Smooth muscle cell (in vitro differentiated cells): Measurements from ENCODE around the gene ATP8B1. TPM values are rescaled to one million over a fixed set of nuclear protein-coding genes. Genes with fewer than 3 reads are reported as not detected.

Source experiments
- DNase-seq: peaks from one replicate; lab custom pipeline; 2025; ENCODE audit not compliant: unreplicated experiment; lab: John Stamatoyannopoulos, UW
- H2AFZ ChIP-seq: fragments of 200-600 bp; sonication (generic); 2 replicates; pipeline ENCODE4 v1.6.0; 2016; ENCODE audit warnings: antibody characterized with exemption, low read depth, mild to moderate bottlenecking
- H3F3A ChIP-seq: fragments of 200-600 bp; sonication (generic); 2 replicates; pipeline ENCODE4 v1.6.0; 2017; ENCODE audit warnings: antibody characterized with exemption, low read depth
- H3K27ac ChIP-seq: fragments of 200-600 bp; sonication (generic); 2 replicates; pipeline ENCODE4 v1.5.1; 2016; ENCODE audit warnings: low read depth, mild to moderate bottlenecking
- H3K27me3 ChIP-seq: fragments of 200-600 bp; sonication (generic); 2 replicates; pipeline ENCODE4 v1.6.1; 2016; ENCODE audit warnings: low read depth, mild to moderate bottlenecking
- H3K36me3 ChIP-seq: fragments of 200-600 bp; sonication (generic); 2 replicates; pipeline ENCODE4 v1.5.1; 2016; ENCODE audit warnings: low read depth
- H3K4me1 ChIP-seq: fragments of 200-600 bp; sonication (generic); 2 replicates; pipeline ENCODE4 v1.5.1; 2016; ENCODE audit warnings: low read depth
- H3K4me2 ChIP-seq: fragments of 200-600 bp; sonication (generic); 2 replicates; pipeline ENCODE4 v1.6.0; 2016; ENCODE audit warnings: mild to moderate bottlenecking
- H3K4me3 ChIP-seq: fragments of 200-600 bp; sonication (generic); 2 replicates; pipeline ENCODE4 v1.5.1; 2016; ENCODE audit warnings: mild to moderate bottlenecking
- H3K79me2 ChIP-seq: fragments of 200-600 bp; sonication (generic); 2 replicates; pipeline ENCODE4 v1.6.0; 2016; ENCODE audit warnings: low read depth, mild to moderate bottlenecking
- H3K9ac ChIP-seq: fragments of 200-600 bp; sonication (generic); 2 replicates; pipeline ENCODE4 v1.6.0; 2016; ENCODE audit warnings: low read depth
- H3K9me3 ChIP-seq: fragments of 200-600 bp; sonication (generic); replicated peaks from 2 replicates; pipeline ENCODE4 v1.5.1; 2016; ENCODE audit warnings: low read depth
- H4K20me1 ChIP-seq: fragments of 200-600 bp; sonication (generic); 2 replicates; pipeline ENCODE4 v1.6.0; 2016; ENCODE audit warnings: low read depth
- CTCF ChIP-seq: fragments of 200-600 bp; sonication (generic); IDR thresholded peaks from 2 replicates; pipeline ENCODE4 v1.5.1; 2017; ENCODE audit warnings: borderline replicate concordance, mild to moderate bottlenecking, antibody characterized with exemption; ENCODE audit not compliant: insufficient read depth, poor library complexity, severe bottlenecking
- WGBS: methylation state at CpG from one replicate; pipeline ENCODE4 v1.1.7; 2016; ENCODE audit warnings: low lambda C conversion rate; 5-methylcytosine and 5-hydroxymethylcytosine counted together
- polyA plus RNA-seq: library from polyadenylated mRNA; unstranded; fragments of >200 nt; fragmentation: Nextera tagmentation; extraction: Ambion mirVana; gene quantifications from 2 replicates; pipeline ENCODE4 v1.2.1, GENCODE V29; 2016
- small RNA-seq: library from RNA; depleted of rRNA; stranded (forward); fragments of <200 nt; gene quantifications from one replicate; pipeline ENCODE3, GENCODE V24; 2014
- total RNA-seq: library from RNA; depleted of rRNA; stranded (reverse); fragments of >200 nt; gene quantifications from 2 replicates; pipeline ENCODE4 v1.2.3, GENCODE V29; 2014

ATP8B1 gene
- total and polyA plus RNA-seq, 2 experiments from 2014 or later, result 1.1 to 6.1 TPM

DNA sequence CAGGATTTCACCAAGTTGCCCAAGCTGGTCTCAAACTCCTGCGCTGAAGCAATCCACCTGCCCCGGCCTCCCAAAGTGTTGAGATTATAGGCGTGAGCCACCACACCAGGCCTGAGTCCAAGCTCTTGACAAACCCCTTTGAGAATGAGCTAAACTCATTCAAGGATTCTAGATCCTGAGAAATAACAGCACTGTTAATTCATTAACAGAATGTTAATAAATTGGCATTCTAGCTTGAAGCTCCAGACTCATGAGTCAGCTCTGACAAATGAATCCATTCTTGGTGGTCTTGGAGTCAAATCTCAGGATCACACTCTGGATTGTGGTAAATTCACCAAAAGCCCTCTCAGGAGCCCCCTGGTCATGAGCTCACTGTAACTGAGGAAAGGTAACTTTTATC lies 183.2 kb downstream of the ATP8B1 start:
- H3K9ac ChIP-seq, result no peak overlapping the region
- H3K27ac ChIP-seq, result peak overlapping the region; percentile 73

GRCh38 chr18:57618910-57619309 lies 184.2 kb downstream of the ATP8B1 start:
- DNase-seq, result no peak
- no peaks in the 10 kb centered on the region for H3K27me3 ChIP-seq
- no peaks in the 10 kb centered on the region for H3K9me3 ChIP-seq
- H3K9ac ChIP-seq, result no peak overlapping the region
- no peak overlapping the region for H3K27ac ChIP-seq
- H4K20me1 ChIP-seq, result peaks cover 6% of the 10 kb centered on the region
- no peak for TF ChIP-seq CTCF
- peaks cover 8% of the 10 kb centered on the region for H3K4me1 ChIP-seq
- H2AFZ ChIP-seq, result no peak overlapping the region
- H3K4me2 ChIP-seq, result no peak overlapping the region
- peaks cover 50% of the 10 kb centered on the region for H3K79me2 ChIP-seq
- no peaks in the 10 kb centered on the region for H3F3A ChIP-seq
- H3K36me3 ChIP-seq, result peaks cover 10% of the 10 kb centered on the region
- no peak overlapping the region for H3K4me3 ChIP-seq
- 75% methylated on average over 3 of the region's 3 CpGs for WGBS

More for the DNA sequence above, 183.2 kb downstream of the ATP8B1 start:
- Histone ChIP-seq H3K27me3 (no peaks in the 10 kb centered on the region), H3K4me3 (peak overlapping the region; percentile 68), H3F3A (no peaks in the 10 kb centered on the region), H3K79me2 (peaks cover 46% of the 10 kb centered on the region), H4K20me1 (peaks cover 6% of the 10 kb centered on the region), H3K9me3 (no peaks in the 10 kb centered on the region), H3K36me3 (peaks cover 10% of the 10 kb centered on the region), H3K4me1 (peaks cover 8% of the 10 kb centered on the region), H2AFZ (no peak overlapping the region), H3K4me2 (peak overlapping the region; percentile 88)
- no peak for DNase-seq
- no peak for TF ChIP-seq CTCF
- WGBS, result 84% methylated on average over 3 of the region's 3 CpGs

GRCh38 chr18:57603871-57604270 lies 199.2 kb downstream of the ATP8B1 start:
- no peak for DNase-seq
- Histone ChIP-seq H3K4me1 (no peaks in the 10 kb centered on the region), H2AFZ (no peak overlapping the region), H3K4me2 (no peak overlapping the region), H3F3A (no peaks in the 10 kb centered on the region), H3K9me3 (no peaks in the 10 kb centered on the region), H3K36me3 (peaks cover 35% of the 10 kb centered on the region), H3K27me3 (no peaks in the 10 kb centered on the region), H3K9ac (no peak overlapping the region), H3K79me2 (no peaks in the 10 kb centered on the region), H3K4me3 (no peak overlapping the region), H3K27ac (no peak overlapping the region), H4K20me1 (no peaks in the 10 kb centered on the region)
- WGBS, result 93% methylated on average over 1 of the region's 1 CpG
- TF ChIP-seq CTCF, result no peak

Small RNAs within 50 kb of the gene (small RNA-seq; reads per million reads assigned to genes)
- gene RNU6-742P, result not detected

Other genes with a start within 250 kb of the ATP8B1 start
- 44.3 and 52.5 TPM in 2 replicates for gene FECH, start 216.6 kb downstream of the ATP8B1 start, total RNA-seq
- gene FECH, start 216.6 kb downstream of the ATP8B1 start, polyA plus RNA-seq, result 18.1 and 27.1 TPM in 2 replicates
- gene NARS1, start 181.5 kb downstream of the ATP8B1 start, total RNA-seq, result 92.8 and 107 TPM in 2 replicates
- 71.4 and 83.6 TPM in 2 replicates for gene NARS1, start 181.5 kb downstream of the ATP8B1 start, polyA plus RNA-seq
- 41.3 and 42.9 TPM in 2 replicates for gene NEDD4L, start 240.9 kb upstream of the ATP8B1 start, total RNA-seq
- 8.7 and 26.6 TPM in 2 replicates for gene NEDD4L, start 240.9 kb upstream of the ATP8B1 start, polyA plus RNA-seq